NCI-H748 (cell line): Measurements from ENCODE around the gene TPSAB1.

Experiments used
- DNase-seq: peaks from one replicate; lab custom pipeline; 2025; ENCODE audit not compliant: unreplicated experiment; lab: John Stamatoyannopoulos, UW

TPSAB1 gene

DNA sequence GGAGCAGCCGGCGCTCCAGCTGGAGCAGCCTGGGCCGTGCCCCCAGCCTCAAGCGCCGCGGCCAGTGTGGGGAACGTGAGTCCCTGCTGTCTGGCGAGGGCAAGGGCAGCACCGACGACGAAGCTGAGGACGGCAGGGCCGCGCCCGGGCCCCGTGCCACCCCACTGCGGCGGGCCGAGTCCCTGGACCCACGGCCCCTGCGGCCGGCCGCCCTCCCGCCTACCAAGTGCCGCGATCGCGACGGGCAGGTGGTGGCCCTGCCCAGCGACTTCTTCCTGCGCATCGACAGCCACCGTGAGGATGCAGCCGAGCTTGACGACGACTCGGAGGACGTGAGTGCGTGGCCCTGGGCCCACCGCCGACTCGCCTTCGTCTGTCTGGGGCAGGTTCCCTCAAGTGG is 31.4 kb upstream of the TPSAB1 start:
- DNase-seq = no peak

DNA sequence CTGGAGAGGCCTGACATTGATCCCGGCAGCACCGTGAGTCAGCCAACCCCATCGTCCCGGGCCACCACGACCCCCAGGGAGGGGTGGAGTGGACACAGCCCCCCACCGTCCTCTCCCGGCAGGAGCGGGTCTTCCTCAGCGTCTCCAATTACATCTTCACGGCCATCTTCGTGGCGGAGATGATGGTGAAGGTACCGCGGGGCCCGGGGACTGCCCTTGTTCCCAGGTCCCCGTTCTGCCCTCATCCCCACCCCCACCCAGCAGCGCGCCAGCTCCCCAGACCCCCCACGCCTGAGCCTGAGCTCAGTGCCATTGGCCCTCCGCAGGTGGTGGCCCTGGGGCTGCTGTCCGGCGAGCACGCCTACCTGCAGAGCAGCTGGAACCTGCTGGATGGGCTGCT is 30.0 kb upstream of the TPSAB1 start:
- no peak for DNase-seq

DNA sequence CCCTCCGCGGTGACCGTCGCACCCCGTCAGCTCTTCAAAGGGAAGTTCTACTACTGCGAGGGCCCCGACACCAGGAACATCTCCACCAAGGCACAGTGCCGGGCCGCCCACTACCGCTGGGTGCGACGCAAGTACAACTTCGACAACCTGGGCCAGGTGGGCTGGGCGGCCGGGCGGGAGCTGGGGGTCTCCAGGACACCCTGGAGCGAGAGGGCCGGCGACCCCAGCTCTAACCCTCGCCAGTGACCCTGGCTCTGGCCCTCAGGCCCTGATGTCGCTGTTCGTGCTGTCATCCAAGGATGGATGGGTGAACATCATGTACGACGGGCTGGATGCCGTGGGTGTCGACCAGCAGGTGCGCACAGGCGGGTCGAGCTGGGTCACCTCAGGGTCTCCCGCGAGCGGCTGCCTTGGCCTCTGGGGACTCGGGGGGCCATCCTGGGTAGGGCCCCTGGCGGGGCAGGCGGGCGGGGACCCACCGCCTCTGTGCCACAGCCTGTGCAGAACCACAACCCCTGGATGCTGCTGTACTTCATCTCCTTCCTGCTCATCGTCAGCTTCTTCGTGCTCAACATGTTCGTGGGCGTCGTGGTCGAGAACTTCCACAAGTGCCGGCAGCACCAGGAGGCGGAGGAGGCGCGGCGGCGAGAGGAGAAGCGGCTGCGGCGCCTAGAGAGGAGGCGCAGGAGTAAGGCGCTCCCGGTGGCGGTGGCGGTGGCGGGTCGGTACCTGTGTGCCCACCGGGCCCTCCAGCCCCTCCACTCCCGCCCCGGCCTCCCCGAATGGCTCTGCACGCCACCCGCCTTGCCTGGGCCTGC is 28.8 kb upstream of the TPSAB1 start:
- DNase-seq = no peak

DNA sequence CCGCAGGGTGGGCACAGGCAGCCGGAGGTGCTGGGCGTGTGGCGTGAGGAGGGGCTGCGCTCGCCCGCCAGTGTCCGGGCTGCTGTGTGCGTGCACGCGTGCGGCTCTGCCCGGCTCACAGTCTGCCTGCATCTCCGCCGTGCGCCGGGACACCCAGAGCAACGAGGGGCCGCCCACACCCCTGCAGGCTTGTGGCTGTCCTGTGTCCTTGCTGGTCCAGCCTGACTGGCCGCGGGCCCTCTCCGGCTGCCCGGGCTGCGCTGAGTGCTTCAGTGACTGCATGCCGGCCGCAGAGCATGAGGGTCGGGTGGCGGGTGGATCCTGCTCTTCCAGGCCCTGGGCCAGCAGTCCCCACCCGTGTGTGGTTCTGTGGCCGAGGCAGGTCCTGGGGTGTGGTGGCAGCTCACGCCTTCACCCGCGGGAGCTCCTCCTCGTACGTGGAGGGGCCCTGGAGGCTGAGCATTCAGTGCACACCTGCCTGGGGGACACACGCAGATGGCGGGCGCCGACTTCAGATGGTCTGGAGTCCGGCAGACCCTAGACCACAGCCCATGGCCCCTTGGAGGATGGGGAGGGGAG is 27.8 kb upstream of the TPSAB1 start:
- DNase-seq = no peak

DNA sequence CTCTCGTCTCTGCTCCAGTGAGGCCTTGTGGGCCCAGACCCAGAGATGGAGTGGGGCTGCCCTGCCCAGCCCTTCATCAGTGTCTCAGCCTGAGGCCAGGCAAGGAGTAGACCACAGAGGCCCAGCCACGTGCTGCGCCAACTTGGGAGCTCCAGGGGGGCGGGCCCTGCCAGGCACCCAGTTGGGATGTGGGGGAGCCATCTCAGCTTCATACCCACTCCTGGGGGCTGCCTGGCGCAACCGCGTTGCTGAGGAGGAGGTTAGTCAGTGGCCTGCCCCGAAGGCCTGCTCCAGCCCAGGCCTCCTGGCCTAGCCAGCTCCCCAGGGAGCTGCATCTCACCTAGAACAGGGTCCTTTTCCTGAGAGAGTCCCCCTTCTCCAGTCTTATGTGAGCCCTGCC is 27.3 kb upstream of the TPSAB1 start:
- DNase-seq = no peak

DNA sequence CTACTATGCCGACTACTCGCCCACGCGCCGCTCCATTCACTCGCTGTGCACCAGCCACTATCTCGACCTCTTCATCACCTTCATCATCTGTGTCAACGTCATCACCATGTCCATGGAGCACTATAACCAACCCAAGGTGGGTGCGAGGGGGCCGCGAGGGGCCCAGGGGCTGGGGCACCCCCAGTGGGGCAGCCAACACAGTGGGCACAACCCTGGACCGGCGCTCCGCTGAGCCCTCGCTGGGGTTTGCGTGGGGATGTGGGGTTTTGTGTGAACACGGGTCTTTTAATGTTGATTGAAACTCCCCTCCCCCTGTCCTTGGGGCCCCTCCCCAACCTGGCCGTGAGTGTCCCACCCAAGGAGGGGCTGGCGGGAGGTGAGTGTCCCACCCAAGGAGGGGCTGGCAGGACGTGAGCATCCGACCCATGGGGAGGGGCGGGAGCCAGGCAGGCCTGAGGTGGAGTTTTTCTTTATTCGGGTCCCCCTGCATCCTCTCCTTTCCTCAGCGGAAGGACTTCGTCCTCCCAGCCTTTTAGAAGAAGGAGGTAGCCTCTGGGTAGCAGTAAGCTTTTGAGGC is 26.6 kb upstream of the TPSAB1 start:
- DNase-seq = no peak

DNA sequence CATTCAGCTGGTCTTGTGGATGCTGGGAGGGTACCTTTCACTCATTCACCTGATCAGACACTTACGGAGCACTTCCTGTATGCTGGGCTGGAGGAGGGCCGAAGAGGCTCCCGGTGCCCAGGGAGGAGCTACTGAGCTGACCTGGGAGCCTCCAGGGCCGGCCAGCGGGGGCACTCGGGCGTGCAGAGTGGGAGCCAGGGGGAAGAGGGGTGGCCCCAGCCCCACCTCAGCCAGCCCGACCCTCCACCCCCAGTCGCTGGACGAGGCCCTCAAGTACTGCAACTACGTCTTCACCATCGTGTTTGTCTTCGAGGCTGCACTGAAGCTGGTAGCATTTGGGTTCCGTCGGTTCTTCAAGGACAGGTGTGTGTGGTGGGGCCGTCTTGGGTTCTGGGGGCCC is 25.8 kb upstream of the TPSAB1 start:
- DNase-seq = no peak

DNA sequence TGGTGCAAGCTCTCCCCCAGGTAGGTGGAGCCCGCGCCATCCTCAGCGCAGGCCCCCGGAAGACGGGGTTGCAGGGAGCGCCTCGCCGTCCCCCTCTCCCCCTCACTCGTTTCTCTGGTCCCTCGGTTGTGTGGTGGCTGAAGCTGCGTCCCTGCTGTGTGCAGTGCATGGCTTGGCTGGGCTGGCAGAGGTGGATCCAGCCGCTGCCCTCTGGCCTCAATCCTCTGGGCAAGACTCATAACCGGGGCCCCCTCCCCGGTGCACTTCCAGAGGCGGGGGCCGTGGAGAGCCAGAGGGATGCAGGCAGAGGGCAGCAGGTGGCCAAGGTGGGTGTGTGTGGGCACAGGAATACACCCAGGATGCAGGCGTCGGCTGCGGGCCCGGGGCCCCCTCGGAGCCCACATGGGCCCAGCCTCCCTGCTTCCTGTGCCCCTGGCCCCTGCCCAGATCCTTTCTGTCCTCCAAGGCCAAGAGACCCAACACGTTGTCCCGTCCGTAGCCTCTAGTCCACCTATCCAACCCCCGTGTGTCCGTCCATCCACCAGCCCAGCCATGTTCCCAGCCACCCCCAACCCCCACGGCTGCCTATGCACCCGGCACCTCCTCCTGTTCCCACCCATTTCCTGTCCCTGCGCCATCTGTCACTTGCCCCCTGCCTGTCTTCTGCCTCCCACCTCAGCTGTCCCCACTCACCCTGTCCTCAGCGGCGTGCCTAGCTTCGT is 24.8 kb upstream of the TPSAB1 start:
- no peak for DNase-seq

DNA sequence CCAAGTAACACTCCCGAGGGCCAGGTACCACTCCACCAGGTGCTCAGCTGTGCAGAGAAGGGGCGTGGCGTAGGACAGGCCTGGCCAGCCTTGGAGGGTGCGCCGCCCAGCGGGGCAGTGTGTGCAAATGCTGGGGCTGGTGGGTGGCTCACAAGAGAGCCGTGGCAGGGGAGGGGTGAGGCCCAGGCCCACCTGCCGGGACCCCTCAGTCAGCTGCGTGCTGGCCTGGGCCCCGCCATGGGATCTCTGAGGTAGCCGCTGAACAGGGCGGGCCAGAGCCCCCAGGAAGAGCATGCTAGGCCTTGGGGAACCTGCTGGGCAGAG is 24.2 kb upstream of the TPSAB1 start:
- no peak for DNase-seq

DNA sequence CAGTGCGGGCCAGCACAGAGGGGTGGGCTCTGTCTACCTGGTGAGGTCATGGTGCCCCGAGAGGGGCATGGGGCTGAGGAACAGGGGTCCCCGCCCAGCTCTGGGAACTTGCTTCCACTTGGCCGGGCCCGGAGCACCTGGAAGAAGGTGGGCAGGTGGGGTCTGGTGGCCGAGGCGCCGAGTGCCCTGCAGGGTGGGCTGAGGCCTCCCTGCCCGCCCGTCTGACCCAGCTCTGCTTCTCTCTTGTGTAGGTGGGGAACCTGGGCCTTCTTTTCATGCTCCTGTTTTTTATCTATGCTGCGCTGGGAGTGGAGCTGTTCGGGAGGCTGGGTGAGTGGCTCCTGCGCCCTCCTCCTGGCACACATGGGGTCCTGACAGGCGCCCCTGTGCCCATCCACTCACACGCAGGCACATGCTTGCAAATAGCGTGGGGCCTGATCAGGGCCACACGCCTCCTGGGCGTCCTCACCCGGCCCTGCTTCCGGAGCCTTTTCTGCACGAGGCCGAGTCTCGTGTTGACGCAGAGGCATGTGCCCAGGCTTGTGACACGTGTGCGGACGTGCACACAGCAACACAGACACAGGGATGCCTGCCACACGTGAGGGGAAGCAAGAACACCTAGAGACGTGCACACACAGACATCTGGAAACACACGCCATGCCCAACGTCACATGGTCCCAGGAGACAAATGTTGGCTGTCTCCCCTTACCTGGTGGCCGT is 23.7 kb upstream of the TPSAB1 start:
- no peak for DNase-seq

DNA sequence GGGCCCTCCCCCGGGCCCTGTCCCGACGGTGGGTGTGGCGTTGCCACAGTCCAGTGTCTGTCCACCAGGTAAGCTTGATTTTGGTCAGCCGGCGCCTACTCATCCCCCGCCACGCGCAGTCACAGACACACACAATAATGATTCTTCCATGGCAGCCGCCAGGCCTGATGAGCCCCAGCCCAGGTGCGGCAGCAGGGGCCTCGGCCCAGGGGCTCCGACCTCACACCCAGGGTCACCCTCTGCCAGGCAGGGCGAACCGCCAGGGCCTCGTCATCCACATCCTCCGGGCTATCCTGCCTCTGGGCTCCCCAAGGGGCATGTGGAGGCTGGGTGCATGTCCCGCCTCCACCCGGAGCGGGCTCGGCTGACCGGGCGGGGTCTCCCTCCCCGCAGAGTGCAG is 23.0 kb upstream of the TPSAB1 start:
- DNase-seq = no peak

DNA sequence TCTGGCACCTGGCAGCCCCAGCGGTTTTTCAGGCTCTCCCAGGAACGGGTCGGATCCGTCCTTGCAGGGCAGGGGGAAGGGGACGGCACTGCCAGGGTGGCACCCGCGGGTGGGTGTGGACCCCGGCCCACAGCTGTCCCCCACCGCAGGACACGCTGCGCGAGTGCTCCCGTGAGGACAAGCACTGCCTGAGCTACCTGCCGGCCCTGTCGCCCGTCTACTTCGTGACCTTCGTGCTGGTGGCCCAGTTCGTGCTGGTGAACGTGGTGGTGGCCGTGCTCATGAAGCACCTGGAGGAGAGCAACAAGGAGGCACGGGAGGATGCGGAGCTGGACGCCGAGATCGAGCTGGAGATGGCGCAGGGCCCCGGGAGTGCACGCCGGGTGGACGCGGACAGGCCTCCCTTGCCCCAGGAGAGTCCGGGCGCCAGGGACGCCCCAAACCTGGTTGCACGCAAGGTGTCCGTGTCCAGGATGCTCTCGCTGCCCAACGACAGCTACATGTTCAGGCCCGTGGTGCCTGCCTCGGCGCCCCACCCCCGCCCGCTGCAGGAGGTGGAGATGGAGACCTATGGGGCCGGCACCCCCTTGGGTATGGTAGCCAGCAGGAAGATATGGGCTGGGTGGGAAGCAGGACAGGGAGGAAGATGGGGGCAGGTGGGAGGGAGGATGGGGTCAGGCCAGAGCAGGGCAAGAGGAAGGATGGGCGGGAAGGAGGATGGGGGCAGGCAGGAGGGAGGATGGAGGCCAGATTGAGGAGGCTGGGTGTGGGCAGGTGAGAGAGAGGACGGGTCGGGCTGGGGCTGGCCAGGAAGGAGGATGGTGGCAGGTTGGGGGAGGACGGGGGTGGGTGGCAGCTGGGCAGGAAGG is 22.2 kb upstream of the TPSAB1 start:
- no peak for DNase-seq

DNA sequence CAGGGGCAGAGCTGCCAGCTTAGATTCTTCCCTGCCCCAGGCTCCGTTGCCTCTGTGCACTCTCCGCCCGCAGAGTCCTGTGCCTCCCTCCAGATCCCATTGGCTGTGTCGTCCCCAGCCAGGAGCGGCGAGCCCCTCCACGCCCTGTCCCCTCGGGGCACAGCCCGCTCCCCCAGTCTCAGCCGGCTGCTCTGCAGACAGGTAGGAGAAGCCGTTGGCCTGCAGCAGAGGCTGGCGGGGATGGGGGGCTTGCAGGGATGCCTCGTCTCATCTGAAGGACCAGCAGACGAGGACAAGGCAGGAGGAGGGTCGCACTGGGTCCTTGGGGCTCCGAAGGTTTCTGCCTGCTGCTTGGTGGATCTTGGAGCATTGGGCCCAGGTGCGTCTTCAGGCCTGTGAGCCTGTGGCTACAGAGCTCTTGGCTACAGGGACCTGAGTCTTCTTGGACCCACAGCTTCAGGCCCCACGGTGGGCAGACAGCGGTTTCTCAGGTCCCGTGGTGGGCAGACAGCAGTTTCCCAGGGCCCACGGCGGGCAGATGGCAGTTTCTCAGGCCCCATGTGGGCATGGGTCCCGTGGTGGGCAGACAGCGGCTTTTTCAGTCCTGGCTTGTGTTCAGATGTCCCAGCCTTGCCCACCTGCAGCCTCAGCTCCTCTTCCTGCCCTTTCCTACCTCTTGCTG is 21.4 kb upstream of the TPSAB1 start:
- DNase-seq = no peak

DNA sequence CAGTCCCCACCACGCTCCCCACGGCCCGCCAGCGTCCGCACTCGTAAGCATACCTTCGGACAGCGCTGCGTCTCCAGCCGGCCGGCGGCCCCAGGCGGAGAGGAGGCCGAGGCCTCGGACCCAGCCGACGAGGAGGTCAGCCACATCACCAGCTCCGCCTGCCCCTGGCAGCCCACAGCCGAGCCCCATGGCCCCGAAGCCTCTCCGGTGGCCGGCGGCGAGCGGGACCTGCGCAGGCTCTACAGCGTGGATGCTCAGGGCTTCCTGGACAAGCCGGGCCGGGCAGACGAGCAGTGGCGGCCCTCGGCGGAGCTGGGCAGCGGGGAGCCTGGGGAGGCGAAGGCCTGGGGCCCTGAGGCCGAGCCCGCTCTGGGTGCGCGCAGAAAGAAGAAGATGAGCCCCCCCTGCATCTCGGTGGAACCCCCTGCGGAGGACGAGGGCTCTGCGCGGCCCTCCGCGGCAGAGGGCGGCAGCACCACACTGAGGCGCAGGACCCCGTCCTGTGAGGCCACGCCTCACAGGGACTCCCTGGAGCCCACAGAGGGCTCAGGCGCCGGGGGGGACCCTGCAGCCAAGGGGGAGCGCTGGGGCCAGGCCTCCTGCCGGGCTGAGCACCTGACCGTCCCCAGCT is 20.3 kb upstream of the TPSAB1 start:
- DNase-seq = no peak

DNA sequence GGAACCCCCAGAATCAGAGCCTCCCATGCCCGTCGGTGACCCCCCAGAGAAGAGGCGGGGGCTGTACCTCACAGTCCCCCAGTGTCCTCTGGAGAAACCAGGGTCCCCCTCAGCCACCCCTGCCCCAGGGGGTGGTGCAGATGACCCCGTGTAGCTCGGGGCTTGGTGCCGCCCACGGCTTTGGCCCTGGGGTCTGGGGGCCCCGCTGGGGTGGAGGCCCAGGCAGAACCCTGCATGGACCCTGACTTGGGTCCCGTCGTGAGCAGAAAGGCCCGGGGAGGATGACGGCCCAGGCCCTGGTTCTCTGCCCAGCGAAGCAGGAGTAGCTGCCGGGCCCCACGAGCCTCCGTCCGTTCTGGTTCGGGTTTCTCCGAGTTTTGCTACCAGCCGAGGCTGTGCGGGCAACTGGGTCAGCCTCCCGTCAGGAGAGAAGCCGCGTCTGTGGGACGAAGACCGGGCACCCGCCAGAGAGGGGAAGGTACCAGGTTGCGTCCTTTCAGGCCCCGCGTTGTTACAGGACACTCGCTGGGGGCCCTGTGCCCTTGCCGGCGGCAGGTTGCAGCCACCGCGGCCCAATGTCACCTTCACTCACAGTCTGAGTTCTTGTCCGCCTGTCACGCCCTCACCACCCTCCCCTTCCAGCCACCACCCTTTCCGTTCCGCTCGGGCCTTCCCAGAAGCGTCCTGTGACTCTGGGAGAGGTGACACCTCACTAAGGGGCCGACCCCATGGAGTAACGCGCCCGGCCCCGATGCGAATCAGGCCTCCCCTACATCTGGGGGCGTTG is 19.5 kb upstream of the TPSAB1 start:
- DNase-seq = no peak

DNA sequence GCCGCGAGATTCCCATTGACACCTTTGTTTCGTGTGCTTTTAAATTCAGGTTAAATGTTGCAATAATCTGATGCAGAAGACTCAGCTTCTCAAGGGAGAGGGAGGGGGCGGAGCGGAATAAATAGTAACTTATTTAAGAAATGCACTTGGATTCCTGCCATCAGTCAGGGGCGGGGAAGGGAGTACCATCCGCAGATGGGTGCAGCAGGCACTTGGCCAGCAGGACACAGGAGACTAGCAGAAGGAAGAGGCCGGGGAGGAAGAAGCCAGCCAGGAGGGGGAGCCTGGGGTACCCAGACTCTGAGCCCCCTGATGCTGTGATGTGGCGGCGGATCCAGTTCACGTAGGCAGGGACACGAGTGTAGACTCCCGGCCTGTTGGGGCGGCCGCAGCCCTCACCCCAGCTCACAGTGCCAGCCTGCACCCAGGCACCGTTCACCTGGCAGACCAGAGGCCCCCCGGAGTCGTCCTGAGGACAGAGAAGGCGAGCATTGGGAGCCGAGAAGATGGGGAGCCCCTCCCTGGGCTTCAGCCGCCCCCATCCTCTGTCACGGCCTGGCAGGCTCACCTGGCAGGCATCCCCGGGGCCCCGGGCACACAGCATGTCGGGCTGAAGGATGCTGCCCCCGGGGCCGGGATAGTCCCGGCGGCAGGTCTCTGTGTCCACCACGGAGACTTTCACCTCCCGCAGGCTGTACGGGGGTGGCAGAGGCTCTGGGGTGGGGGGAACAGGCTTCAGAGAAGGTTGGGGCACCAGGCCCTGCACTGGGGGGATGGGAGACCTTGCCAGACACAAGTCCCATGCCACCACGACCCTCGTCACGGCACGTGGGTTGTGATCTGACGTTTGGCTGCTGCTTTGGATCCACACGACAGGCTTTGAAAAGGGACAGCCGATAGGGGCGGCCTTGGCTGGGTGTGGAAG is 18.6 kb upstream of the TPSAB1 start:
- DNase-seq = no peak

DNA sequence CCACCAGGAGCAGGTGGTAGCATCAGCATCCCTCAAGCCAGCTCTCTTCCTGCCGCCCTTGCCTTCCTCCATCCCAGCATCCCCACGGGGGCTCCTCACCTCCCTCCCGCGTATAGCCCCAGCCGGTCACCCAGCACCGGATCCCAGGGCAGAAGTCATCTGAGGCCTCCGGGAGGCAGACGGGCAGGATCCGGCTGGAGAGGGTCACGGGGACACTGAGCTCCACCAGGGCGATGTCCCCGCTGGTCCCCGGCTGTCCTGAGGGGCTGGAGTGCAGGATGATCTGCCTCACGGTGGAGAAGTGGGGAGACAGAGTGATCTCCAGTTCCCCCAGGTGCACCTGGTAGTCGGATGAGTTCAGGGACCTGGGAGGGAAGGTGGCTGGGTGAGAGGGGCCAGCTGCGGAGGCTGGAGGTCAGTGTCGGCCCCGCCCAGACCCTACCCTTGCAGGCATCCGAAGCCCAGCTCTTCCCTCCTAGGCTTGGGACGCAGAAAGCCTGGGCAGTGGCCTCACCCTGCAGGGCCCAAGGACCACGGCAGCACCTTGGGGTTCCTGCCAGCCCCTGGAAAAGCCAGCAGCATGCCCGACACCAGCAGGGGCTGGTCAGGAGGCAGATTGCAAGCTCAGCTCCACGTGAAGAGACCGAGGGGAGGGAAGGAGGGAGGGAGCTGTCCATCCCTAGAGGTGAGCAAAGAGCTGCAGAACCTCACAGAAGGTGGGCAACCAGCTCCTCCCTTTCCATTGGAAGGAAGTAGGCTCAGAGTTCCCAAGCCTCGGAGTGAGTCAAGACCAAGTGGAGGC is 17.8 kb upstream of the TPSAB1 start:
- no peak for DNase-seq
